Sigmoid colon (tissue), 7 donors: ENCODE measurements around the gene ATG7. TPM values are rescaled to one million over a fixed set of nuclear protein-coding genes. Genes with fewer than 3 reads are reported as not detected.
A peak's percentile ranks its signal among the peaks of the same experiment; 100 is the strongest.
"Not testable (repeated sequence)": the region's sequence is repeated elsewhere in the genome, so short reads cannot be mapped to it uniquely, and the experiment has no call there.

Experiments
- DNase-seq: peaks from one replicate; pipeline ENCODE4 v3.0.0-alpha.2; 2019
- H3K27ac ChIP-seq, 4 donors: fragments of 200-600 bp; sonication (generic); one replicate each; pipeline ENCODE4 v1.5.1; 2016 to 2019; ENCODE audit warnings: mild to moderate bottlenecking in 1 of 4
- H3K27me3 ChIP-seq, 3 donors: fragments of 200-600 bp; sonication (generic); one replicate each; pipeline ENCODE4 v1.5.1; 2019; ENCODE audit warnings: mild to moderate bottlenecking in 1 of 3
- H3K36me3 ChIP-seq, 4 donors: fragments of 200-600 bp; sonication (generic); one replicate each; pipeline ENCODE4 v1.5.1; 2016 to 2019
- H3K4me1 ChIP-seq, 4 donors: fragments of 200-600 bp; sonication (generic); one replicate each; pipeline ENCODE4 v1.5.1; 2017 to 2019
- H3K4me3 ChIP-seq, 4 donors: fragments of 200-600 bp; sonication (generic); one replicate each; pipeline ENCODE4 v1.5.1; 2017 to 2019; ENCODE audit warnings: mild to moderate bottlenecking in 2 of 4, moderate library complexity in 1 of 4
- H3K9me3 ChIP-seq, 4 donors: fragments of 200-600 bp in 3 of 4; sonication (generic) in 3 of 4; one replicate each; pipeline versions ENCODE4 v1.5.1 to v1.6.1; 2013 to 2019
- EP300 ChIP-seq, 4 donors: sonication (generic); formaldehyde crosslinking; IDR thresholded peaks; one replicate each; pipeline ENCODE4 v1.6.1; 2017; ENCODE audit warnings: antibody characterized with exemption in 4 of 4
- POLR2A ChIP-seq, 2 donors: fragments of 450-650 bp; IDR thresholded peaks; one replicate each; pipeline ENCODE4 v1.6.1; 2016; ENCODE audit warnings: antibody characterized with exemption in 2 of 2, mild to moderate bottlenecking in 2 of 2, moderate library complexity in 2 of 2
- POLR2AphosphoS5 ChIP-seq, 4 donors: sonication (generic); formaldehyde crosslinking; IDR thresholded peaks; one replicate each; pipeline ENCODE4 v1.6.1; 2017; ENCODE audit warnings: antibody characterized with exemption in 4 of 4
- WGBS, 2 donors: extraction: QIAGEN DNeasy Blood & Tissue Kit; methylation state at CpG; one replicate each; pipeline ENCODE4 v1.1.7; 2013; 5-methylcytosine and 5-hydroxymethylcytosine counted together
- intact Hi-C: fragments of 100-400 bp; cut with DNase I; formaldehyde crosslinking; loops from one replicate; pipeline ENCODE4 v1.15.1; 2023
- polyA plus RNA-seq, 3 donors: library from polyadenylated mRNA; stranded (reverse); fragments of 200-250 nt; gene quantifications; one replicate each; pipeline ENCODE4 v1.2.3, GENCODE V29; 2013
- total RNA-seq, 4 donors: library from RNA; depleted of rRNA; stranded (reverse); fragments of >200 nt; gene quantifications; one replicate each; pipeline ENCODE4 v1.1.0, GENCODE V29; 2016
- TF ChIP-seq, protein P1 (sequence below), 4 experiments: fragments of 450-650 bp in 3 of 4; fragments of 200-600 bp in 1 of 4; IDR thresholded peaks; one replicate each; pipeline ENCODE4 v1.5.1; 2016 to 2019; ENCODE audit warnings: antibody characterized with exemption in 4 of 4, mild to moderate bottlenecking in 3 of 4, moderate library complexity in 2 of 4
- donor health status: healthy with polysubstance abuse.
- donor health status: Bipolar disorder and iron deficiency.
- donor health status: healthy.

The ATG7 gene
- total and polyA plus RNA-seq, 7 donors = 12.5 to 62.9 (median 34.8) TPM

DNA sequence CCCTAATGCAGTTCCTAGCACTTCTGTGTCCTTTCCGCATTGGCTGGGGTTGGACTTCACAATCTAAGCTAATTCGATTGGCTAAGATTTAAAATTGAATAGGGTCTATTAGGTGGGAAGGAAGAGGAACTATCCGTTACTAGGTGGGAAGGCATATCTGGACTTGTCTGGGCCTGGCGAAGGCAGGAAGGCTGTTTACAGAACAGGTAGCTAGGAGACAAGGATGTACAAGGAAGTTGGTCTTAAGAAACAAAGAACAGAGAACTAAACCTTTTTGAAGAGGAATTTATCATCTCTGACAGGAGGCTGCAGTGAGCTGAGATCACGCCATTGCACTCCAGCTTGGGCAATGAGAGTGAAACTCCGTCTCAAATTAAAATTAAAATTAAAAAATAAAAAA lies 17.3 kb upstream of the ATG7 start:
- H3K9me3 ChIP-seq = no peaks in the 10 kb centered on the region
- intact Hi-C loops = no loop called here
- H3K36me3 ChIP-seq = peaks cover 0 to 11% (median under 1%) of the 10 kb centered on the region in 4 donors
- H3K27me3 ChIP-seq = no peaks in the 10 kb centered on the region
- H3K4me3 ChIP-seq = no peak overlapping the region
- WGBS, 2 donors = 90 to 94% methylated on average over 6 of the region's 6 CpGs
- H3K4me1 ChIP-seq = no peaks in the 10 kb centered on the region
- no peak for TF ChIP-seq POLR2A (IDR thresholded peaks at IDR 0.05)
- no peak overlapping the region for H3K27ac ChIP-seq
- DNase-seq = no peak

DNA sequence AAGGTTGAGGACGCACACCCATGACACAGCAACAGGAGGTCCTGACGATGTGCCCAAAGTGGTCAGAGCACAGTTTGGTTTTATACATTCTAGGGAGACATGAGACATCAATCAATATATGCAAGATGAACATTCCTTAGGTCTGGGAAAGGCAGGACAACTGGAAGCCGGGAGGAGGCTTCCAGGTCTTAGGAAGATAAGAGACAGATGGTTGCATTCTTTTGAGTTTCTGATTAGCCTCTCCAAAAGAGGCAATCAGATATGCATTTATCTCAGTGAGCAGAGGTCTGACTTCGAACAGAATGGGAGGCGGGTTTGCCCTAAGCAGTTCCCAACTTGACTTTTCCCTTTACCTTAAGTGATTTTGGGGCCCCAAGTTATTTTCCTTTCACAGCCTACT lies 16.7 kb upstream of the ATG7 start:
- intact Hi-C loops = not testable (repeated sequence)
- H3K36me3 ChIP-seq = peaks cover 0 to 18% (median 6%) of the 10 kb centered on the region in 4 donors

DNA sequence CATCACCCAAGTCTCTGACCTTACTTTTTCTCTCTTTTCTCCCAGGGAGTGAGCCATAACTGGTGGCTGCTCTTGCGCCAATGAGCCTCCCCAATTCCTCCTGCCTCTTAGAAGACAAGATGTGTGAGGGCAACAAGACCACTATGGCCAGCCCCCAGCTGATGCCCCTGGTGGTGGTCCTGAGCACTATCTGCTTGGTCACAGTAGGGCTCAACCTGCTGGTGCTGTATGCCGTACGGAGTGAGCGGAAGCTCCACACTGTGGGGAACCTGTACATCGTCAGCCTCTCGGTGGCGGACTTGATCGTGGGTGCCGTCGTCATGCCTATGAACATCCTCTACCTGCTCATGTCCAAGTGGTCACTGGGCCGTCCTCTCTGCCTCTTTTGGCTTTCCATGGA lies 13.2 kb upstream of the ATG7 start:
- intact Hi-C loops = no loop called here
- Histone ChIP-seq H3K36me3 (peaks cover 0 to 22% (median 7%) of the 10 kb centered on the region in 4 donors), H3K9me3 (no peaks in the 10 kb centered on the region), H3K4me3 (no peak overlapping the region), H3K27me3 (no peaks in the 10 kb centered on the region), H3K4me1 (no peaks in the 10 kb centered on the region), H3K27ac (no peak overlapping the region)
- no peak for DNase-seq
- WGBS, 2 donors = 96 to 97% methylated on average over 11 of the region's 11 CpGs
- TF ChIP-seq EP300 (IDR thresholded peaks at IDR 0.05) = no peak
- TF ChIP-seq, protein P1, sequence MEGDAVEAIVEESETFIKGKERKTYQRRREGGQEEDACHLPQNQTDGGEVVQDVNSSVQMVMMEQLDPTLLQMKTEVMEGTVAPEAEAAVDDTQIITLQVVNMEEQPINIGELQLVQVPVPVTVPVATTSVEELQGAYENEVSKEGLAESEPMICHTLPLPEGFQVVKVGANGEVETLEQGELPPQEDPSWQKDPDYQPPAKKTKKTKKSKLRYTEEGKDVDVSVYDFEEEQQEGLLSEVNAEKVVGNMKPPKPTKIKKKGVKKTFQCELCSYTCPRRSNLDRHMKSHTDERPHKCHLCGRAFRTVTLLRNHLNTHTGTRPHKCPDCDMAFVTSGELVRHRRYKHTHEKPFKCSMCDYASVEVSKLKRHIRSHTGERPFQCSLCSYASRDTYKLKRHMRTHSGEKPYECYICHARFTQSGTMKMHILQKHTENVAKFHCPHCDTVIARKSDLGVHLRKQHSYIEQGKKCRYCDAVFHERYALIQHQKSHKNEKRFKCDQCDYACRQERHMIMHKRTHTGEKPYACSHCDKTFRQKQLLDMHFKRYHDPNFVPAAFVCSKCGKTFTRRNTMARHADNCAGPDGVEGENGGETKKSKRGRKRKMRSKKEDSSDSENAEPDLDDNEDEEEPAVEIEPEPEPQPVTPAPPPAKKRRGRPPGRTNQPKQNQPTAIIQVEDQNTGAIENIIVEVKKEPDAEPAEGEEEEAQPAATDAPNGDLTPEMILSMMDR (IDR thresholded peaks at IDR 0.05) = no peak

More for the DNA sequence above, 16.7 kb upstream of the ATG7 start:
- H3K4me1 ChIP-seq, H3K27ac ChIP-seq, DNase-seq, H3K4me3 ChIP-seq, H3K27me3 ChIP-seq, H3K9me3 ChIP-seq: not testable (repeated sequence)
- 89 to 95% methylated on average over 5 of the region's 5 CpGs for WGBS, 2 donors

DNA sequence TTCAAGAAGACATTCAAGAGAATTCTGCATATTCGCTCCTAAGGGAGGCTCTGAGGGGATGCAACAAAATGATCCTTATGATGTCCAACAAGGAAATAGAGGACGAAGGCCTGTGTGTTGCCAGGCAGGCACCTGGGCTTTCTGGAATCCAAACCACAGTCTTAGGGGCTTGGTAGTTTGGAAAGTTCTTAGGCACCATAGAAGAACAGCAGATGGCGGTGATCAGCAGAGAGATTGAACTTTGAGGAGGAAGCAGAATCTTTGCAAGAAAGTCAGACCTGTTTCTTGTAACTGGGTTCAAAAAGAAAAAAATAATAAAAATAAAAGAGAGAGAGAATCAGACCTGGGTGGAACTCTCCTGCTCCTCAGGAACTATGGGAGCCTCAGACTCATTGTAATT lies 11.7 kb upstream of the ATG7 start:
- TF ChIP-seq POLR2AphosphoS5 (IDR thresholded peaks at IDR 0.05) (no peak), EP300 (IDR thresholded peaks at IDR 0.05) (no peak), POLR2A (IDR thresholded peaks at IDR 0.05) (no peak)
- TF ChIP-seq, protein P1 (IDR thresholded peaks at IDR 0.05) = no peak
- intact Hi-C loops = no loop called here
- DNase-seq = no peak
- peaks cover 0 to 22% (median 7%) of the 10 kb centered on the region in 4 donors for H3K36me3 ChIP-seq
- no peaks in the 10 kb centered on the region for H3K9me3 ChIP-seq
- no peaks in the 10 kb centered on the region for H3K4me1 ChIP-seq
- no peaks in the 10 kb centered on the region for H3K27me3 ChIP-seq
- 92 to 96% methylated on average over 3 of the region's 3 CpGs for WGBS, 2 donors
- no peak overlapping the region for H3K4me3 ChIP-seq
- no peak overlapping the region for H3K27ac ChIP-seq

DNA sequence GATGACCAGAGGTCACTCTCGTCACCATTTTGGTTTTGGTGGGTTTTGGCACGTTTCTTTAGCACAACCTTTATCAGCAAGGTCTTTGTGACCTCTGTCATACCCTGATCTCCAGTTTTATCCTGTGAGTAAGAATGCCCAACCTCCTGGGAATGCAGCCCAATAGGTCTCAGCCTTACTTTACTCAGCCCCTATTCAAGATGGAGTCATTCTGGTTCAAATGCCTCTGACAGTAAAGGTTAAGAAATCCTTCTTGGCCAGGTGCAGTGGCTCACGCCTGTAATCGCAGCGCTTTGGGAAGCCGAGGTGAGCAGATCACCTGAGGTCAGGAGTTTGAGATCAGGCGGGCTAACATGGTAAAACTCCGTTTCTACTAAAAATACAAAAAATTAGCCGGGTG lies 3.2 kb upstream of the ATG7 start:
- no peak for DNase-seq
- Histone ChIP-seq H3K27ac (no peak overlapping the region), H3K36me3 (no peaks in the 10 kb centered on the region), H3K4me1 (peaks cover 0 to 20% (median 14%) of the 10 kb centered on the region in 4 donors), H3K27me3 (no peaks in the 10 kb centered on the region), H3K4me3 (no peak overlapping the region), H3K9me3 (no peaks in the 10 kb centered on the region)
- TF ChIP-seq EP300 (IDR thresholded peaks at IDR 0.05) = no peak
- intact Hi-C loops = no loop called here
- WGBS, 2 donors = 83 to 94% methylated on average over 9 of the region's 9 CpGs

DNA sequence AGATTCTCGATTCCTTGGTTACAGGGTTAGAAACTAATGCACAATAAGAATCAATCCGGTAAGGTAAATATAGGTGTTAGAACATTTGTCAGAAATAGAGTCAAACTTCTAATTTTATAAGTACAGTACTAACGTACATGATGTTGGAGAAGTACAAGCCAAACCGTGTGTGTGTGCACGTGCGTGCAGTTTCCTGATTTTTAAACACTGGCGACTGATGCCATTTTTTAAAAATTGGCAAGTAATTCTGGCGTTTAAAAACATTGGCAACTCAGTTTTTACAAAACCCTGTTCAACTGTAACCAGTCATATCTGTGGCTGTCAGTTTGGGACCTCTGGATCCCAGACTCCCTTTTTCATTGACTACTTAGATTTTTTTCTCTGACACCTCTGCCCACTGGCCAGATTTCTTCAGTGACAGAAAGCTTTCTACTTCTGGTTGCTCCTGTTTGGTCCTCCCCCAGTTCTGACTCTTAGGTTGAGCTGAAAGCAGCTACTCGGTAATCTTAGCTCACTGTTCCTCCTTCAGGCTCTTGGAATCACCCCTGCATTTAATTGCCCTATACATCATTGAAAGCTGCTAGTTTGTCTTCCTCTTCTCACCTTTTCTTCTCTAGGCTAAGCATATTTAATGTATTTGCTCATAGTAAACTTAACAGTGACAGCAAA lies 843 bp downstream of the ATG7 start:
- intact Hi-C loops = loop anchor here (5.0 kb wide), 2 partner anchors 46 to 86 kb away; no protein-coding TSS in a partner anchor

More for the DNA sequence above, 843 bp downstream of the ATG7 start:
- Histone ChIP-seq H3K4me3 (peak overlapping the region; percentile 87 to 92 (median 88)), H3K4me1 (peaks cover 0 to 30% (median 18%) of the 10 kb centered on the region in 4 donors), H3K27ac (peak overlapping the region; percentile 74 to 87 (median 86)), H3K9me3 (no peaks in the 10 kb centered on the region), H3K36me3 (no peaks in the 10 kb centered on the region), H3K27me3 (no peaks in the 10 kb centered on the region)
- DNase-seq = no peak
- TF ChIP-seq, protein P1 (IDR thresholded peaks at IDR 0.05) = no peak
- TF ChIP-seq EP300 (IDR thresholded peaks at IDR 0.05) (no peak), POLR2A (IDR thresholded peaks at IDR 0.05) (no peak), POLR2AphosphoS5 (IDR thresholded peaks at IDR 0.05) (no peak)
- 1 to 3% methylated on average over 9 of the region's 9 CpGs for WGBS, 2 donors
